Trophoblast cell (in vitro differentiated cells and primary cell): ENCODE data around the gene UBA3.

ENCODE experiments used
- DNase-seq, 2 donors: peaks; one replicate each; pipeline ENCODE4 v3.0.0-alpha.2; 2016
- H2AFZ ChIP-seq: 2 replicates; pipeline ENCODE4 v1.6.1; 2013; ENCODE audit warnings: low read length, moderate library complexity, mild to moderate bottlenecking; ENCODE audit not compliant: insufficient read depth, poor library complexity
- H2AK5ac ChIP-seq: 2 replicates; pipeline ENCODE4 v1.6.1; 2013; ENCODE audit warnings: mild to moderate bottlenecking, low read length
- H2BK120ac ChIP-seq: 2 replicates; pipeline ENCODE4 v1.6.1; 2013; ENCODE audit warnings: low read length, mild to moderate bottlenecking, moderate library complexity; ENCODE audit not compliant: insufficient read depth, poor library complexity
- H2BK12ac ChIP-seq: 2 replicates; pipeline ENCODE4 v1.6.1; 2013; ENCODE audit warnings: mild to moderate bottlenecking, low read length, moderate library complexity
- H2BK5ac ChIP-seq: 2 replicates; pipeline ENCODE4 v1.6.1; 2013; ENCODE audit warnings: low read length, low read depth, moderate library complexity, mild to moderate bottlenecking; ENCODE audit not compliant: poor library complexity
- H3K14ac ChIP-seq: 2 replicates; pipeline ENCODE4 v1.6.1; 2013; ENCODE audit warnings: mild to moderate bottlenecking, low read length
- H3K18ac ChIP-seq: 2 replicates; pipeline ENCODE4 v1.6.1; 2013; ENCODE audit warnings: mild to moderate bottlenecking, low read length
- H3K23ac ChIP-seq: 2 replicates; pipeline ENCODE4 v1.6.1; 2013; ENCODE audit warnings: low read length
- H3K27ac ChIP-seq: 2 replicates; pipeline ENCODE4 v1.5.1; 2013; ENCODE audit warnings: low read depth, mild to moderate bottlenecking, inconsistent platforms, low read length, moderate library complexity
- H3K27me3 ChIP-seq: 2 replicates; pipeline ENCODE4 v1.6.1; 2013; ENCODE audit warnings: inconsistent platforms, mild to moderate bottlenecking, low read length, moderate library complexity; ENCODE audit not compliant: insufficient read depth
- H3K36me3 ChIP-seq, 2 experiments: 1 replicate in 1 of 2; 2 replicates in 1 of 2; pipeline ENCODE4 v1.6.1; 2013; ENCODE audit warnings: low read length in 2 of 2, mild to moderate bottlenecking in 2 of 2, moderate library complexity in 1 of 2; ENCODE audit not compliant: insufficient read depth in 2 of 2, control insufficient read depth in 1 of 2
- H3K4ac ChIP-seq: 2 replicates; pipeline ENCODE4 v1.6.1; 2013; ENCODE audit warnings: low read depth, mild to moderate bottlenecking, low read length, moderate library complexity
- H3K4me1 ChIP-seq, 2 experiments: 1 replicate in 1 of 2; 2 replicates in 1 of 2; pipeline ENCODE4 v1.6.1; 2013; ENCODE audit warnings: low read length in 2 of 2, mild to moderate bottlenecking in 2 of 2, moderate library complexity in 1 of 2; ENCODE audit not compliant: insufficient read depth in 2 of 2, control insufficient read depth in 1 of 2
- H3K4me2 ChIP-seq: 2 replicates; pipeline ENCODE4 v1.6.1; 2013; ENCODE audit warnings: inconsistent platforms, mild to moderate bottlenecking, low read length, moderate library complexity
- H3K4me3 ChIP-seq: 2 replicates; pipeline ENCODE4 v1.5.1; 2013; ENCODE audit warnings: mild to moderate bottlenecking, low read depth, low read length, inconsistent platforms
- H3K79me1 ChIP-seq: one replicate; pipeline ENCODE4 v1.6.1; 2013; ENCODE audit warnings: low read length
- H3K79me2 ChIP-seq: 2 replicates; pipeline ENCODE4 v1.6.1; 2013; ENCODE audit warnings: low read length, mild to moderate bottlenecking; ENCODE audit not compliant: control insufficient read depth, insufficient read depth, poor library complexity
- H3K9ac ChIP-seq: 2 replicates; pipeline ENCODE4 v1.6.1; 2013; ENCODE audit warnings: mild to moderate bottlenecking, low read length
- H3K9me3 ChIP-seq: 2 replicates; pipeline ENCODE4 v1.6.1; 2013; ENCODE audit warnings: low read depth, mild to moderate bottlenecking, control low read depth, inconsistent platforms, low read length; ENCODE audit not compliant: insufficient read depth
- H4K12ac ChIP-seq: 2 replicates; pipeline ENCODE4 v1.6.1; 2013; ENCODE audit warnings: low read depth, mild to moderate bottlenecking, low read length, moderate library complexity
- H4K8ac ChIP-seq: 2 replicates; pipeline ENCODE4 v1.6.1; 2013; ENCODE audit warnings: low read depth, mild to moderate bottlenecking, low read length, moderate library complexity
- H4K91ac ChIP-seq: one replicate; pipeline ENCODE4 v1.6.1; 2013; ENCODE audit warnings: low read depth, mild to moderate bottlenecking, low read length, moderate library complexity
- WGBS: extraction: QIAGEN DNeasy Blood & Tissue Kit; methylation state at CpG from one replicate; pipeline ENCODE4 v1.1.7; 2013; ENCODE audit warnings: missing lambda C conversion rate; ENCODE audit not compliant: insufficient read length, insufficient coverage; ENCODE audit errors: extremely low coverage; 5-methylcytosine and 5-hydroxymethylcytosine counted together

The UBA3 gene

DNA sequence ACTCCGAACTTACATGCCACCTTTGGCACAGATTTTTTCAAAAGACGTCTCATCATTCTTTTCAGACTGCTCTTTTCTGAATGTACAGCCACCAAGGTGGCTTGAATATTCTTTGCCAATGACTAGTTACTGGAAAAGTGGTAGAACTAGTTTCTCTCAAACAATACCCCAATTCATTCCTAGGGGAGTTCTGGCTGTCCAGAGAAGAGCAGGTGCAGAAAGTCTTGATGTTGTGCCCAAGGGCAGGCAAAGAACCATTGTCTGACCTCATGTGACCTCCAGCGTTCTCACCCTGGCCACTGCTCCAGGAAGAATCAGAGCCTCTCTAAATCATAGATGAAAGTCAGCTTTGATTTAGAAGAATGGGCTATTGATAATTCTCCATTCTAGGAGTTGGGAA is 36.7 kb upstream of the UBA3 start:
- Histone ChIP-seq H2BK5ac (no peak overlapping the region), H2AK5ac (no peak overlapping the region), H4K91ac (no peak overlapping the region), H4K12ac (no peak overlapping the region), H3K79me1 (no peaks in the 10 kb centered on the region), H2AFZ (no peak overlapping the region), H3K9ac (no peak overlapping the region), H3K9me3 (no peaks in the 10 kb centered on the region), H3K23ac (no peak overlapping the region), H3K14ac (no peak overlapping the region), H2BK120ac (no peak overlapping the region), H3K27me3 (no peaks in the 10 kb centered on the region), H3K18ac (no peak overlapping the region), H3K4me1 (peaks cover 1 to 5% of the 10 kb centered on the region in 2 experiments), H4K8ac (no peak overlapping the region), H3K79me2 (no peaks in the 10 kb centered on the region), H3K4me3 (no peak overlapping the region), H3K4me2 (peak overlapping the region; percentile 39), H3K4ac (no peak overlapping the region), H2BK12ac (no peak overlapping the region), H3K36me3 (no peaks in the 10 kb centered on the region), H3K27ac (peak overlapping the region; percentile 63)
- DNase-seq, result peak in 1 of 2 donors; percentile 38
- no CpG with 5 or more reads among the region's 3 CpGs for WGBS

DNA sequence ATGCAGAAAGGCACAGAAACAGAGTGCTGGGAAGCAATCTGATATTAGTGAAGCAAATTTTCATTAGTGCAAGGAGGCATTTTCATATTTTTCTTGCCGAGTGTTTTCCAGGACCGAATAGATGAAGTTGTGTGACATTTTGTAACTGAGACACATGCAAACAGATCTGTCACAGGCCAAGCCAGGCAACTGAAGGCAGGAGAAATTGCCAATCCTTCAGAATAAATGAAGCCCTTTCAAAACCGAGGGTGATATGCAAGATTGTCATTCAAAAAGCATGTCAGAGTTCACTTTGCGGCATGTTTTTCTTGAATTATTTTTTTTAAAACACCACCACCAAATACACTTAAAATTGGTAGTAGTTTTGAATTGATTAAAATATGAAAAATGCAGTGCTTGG is 36.0 kb upstream of the UBA3 start:
- H4K12ac ChIP-seq, result no peak overlapping the region

DNA sequence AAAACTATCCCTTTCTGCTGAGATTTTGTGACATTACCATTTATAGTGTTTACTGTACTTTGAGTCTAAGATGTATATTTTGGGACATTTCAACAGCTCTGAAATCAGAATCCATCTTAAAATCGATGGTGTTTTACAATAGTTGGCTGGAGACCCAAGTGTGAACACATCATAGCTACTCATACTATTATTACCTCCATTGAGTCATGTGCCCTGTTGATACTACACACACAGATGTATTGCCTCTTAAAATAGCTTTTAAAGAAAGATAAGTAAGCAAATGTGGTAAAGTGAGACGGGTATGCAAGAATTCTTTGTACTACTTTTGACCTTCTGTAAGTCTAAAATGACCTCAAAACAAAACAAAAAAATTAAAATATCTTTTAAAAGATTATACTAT is 35.6 kb upstream of the UBA3 start:
- H4K12ac ChIP-seq, result no peak overlapping the region
- H2BK5ac ChIP-seq, result no peak overlapping the region
- H3K79me1 ChIP-seq, result no peaks in the 10 kb centered on the region
- no peaks in the 10 kb centered on the region for H3K27me3 ChIP-seq
- no peak overlapping the region for H3K18ac ChIP-seq
- no peaks in the 10 kb centered on the region for H3K9me3 ChIP-seq
- H4K8ac ChIP-seq, result no peak overlapping the region
- DNase-seq, result no peak
- no peak overlapping the region for H3K27ac ChIP-seq
- no peak overlapping the region for H4K91ac ChIP-seq
- no peak overlapping the region for H2AFZ ChIP-seq
- H2BK12ac ChIP-seq, result no peak overlapping the region
- no peak overlapping the region for H3K4me3 ChIP-seq
- no peak overlapping the region for H2AK5ac ChIP-seq
- no peak overlapping the region for H2BK120ac ChIP-seq
- H3K4me2 ChIP-seq, result no peak overlapping the region
- no peaks in the 10 kb centered on the region for H3K36me3 ChIP-seq
- no CpG with 5 or more reads among the region's 2 CpGs for WGBS
- no peak overlapping the region for H3K9ac ChIP-seq
- H3K4ac ChIP-seq, result no peak overlapping the region
- no peak overlapping the region for H3K14ac ChIP-seq
- no peak overlapping the region for H3K23ac ChIP-seq
- peaks cover 0 to 7% of the 10 kb centered on the region in 2 experiments for H3K4me1 ChIP-seq
- no peaks in the 10 kb centered on the region for H3K79me2 ChIP-seq

More for the DNA sequence above, 36.0 kb upstream of the UBA3 start:
- Histone ChIP-seq H3K27me3 (no peaks in the 10 kb centered on the region), H4K91ac (no peak overlapping the region), H2AFZ (no peak overlapping the region), H3K4me2 (no peak overlapping the region), H3K4ac (no peak overlapping the region), H3K36me3 (no peaks in the 10 kb centered on the region), H3K4me3 (no peak overlapping the region), H4K8ac (no peak overlapping the region), H2AK5ac (no peak overlapping the region), H3K9ac (no peak overlapping the region), H3K9me3 (no peaks in the 10 kb centered on the region), H3K27ac (no peak overlapping the region), H3K18ac (no peak overlapping the region), H3K4me1 (peaks cover 0 to 5% of the 10 kb centered on the region in 2 experiments), H3K14ac (no peak overlapping the region), H3K79me1 (no peaks in the 10 kb centered on the region), H2BK120ac (no peak overlapping the region), H2BK12ac (no peak overlapping the region), H2BK5ac (no peak overlapping the region), H3K23ac (no peak overlapping the region), H3K79me2 (no peaks in the 10 kb centered on the region)
- no CpG with 5 or more reads among the region's 4 CpGs for WGBS
- no peak for DNase-seq

DNA sequence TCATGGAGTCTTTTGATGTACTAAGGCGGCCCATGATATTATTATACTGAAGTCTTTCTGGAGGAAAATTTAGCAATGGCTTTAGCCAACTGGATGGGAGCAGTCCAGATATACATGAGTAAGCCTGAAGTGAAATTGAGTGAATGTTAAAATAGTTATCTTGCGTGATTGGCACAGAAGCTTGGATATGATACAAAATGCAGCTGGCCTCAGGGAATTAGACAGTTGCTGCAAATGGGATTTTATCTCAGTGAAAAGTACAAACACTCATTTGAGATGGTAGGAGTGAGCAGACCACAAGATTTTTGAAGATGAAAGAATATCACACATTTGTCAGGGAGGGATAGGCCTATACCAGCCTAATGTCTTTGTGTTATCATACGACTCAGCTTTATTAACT is 33.4 kb upstream of the UBA3 start:
- no peak overlapping the region for H2AFZ ChIP-seq
- no peak overlapping the region for H3K4ac ChIP-seq
- no peak overlapping the region for H4K91ac ChIP-seq
- no peak overlapping the region for H3K4me3 ChIP-seq
- whole genome bisulfite sequencing, result no CpG with 5 or more reads among the region's 3 CpGs
- no peak overlapping the region for H3K23ac ChIP-seq
- no peak overlapping the region for H3K14ac ChIP-seq
- no peak overlapping the region for H2BK5ac ChIP-seq
- H3K18ac ChIP-seq, result no peak overlapping the region
- H2BK12ac ChIP-seq, result no peak overlapping the region
- H3K9me3 ChIP-seq, result no peaks in the 10 kb centered on the region
- no peaks in the 10 kb centered on the region for H3K79me2 ChIP-seq
- no peaks in the 10 kb centered on the region for H3K36me3 ChIP-seq
- H2AK5ac ChIP-seq, result no peak overlapping the region
- no peaks in the 10 kb centered on the region for H3K79me1 ChIP-seq
- H2BK120ac ChIP-seq, result no peak overlapping the region
- no peak overlapping the region for H4K12ac ChIP-seq
- no peak overlapping the region for H3K27ac ChIP-seq
- no peak for DNase-seq
- no peak overlapping the region for H3K9ac ChIP-seq
- peaks cover 0 to 7% of the 10 kb centered on the region in 2 experiments for H3K4me1 ChIP-seq
- no peak overlapping the region for H3K4me2 ChIP-seq
- no peaks in the 10 kb centered on the region for H3K27me3 ChIP-seq
- H4K8ac ChIP-seq, result no peak overlapping the region
